Stimulated activated CD4-positive, alpha-beta T cell treated with anti-CD3 and anti-CD28 coated beads, TNF-alpha, amount 100 ng/mL, for 1 hour (primary cell): ENCODE data around the gene CDKN2B-AS1.

Source experiments
- DNase-seq, 3 donors: peaks; one replicate each; pipeline ENCODE4 v3.0.0-alpha.2; 2020; ENCODE audit warnings: low read depth in 3 of 3, low spot score in 1 of 3

CDKN2B-AS1 gene

GRCh38 chr9:22005702-22006606 lies 11.4 kb downstream of the CDKN2B-AS1 start:
- no peak for DNase-seq

- no peak for DNase-seq
Observed at GRCh38 chr9:22008384-22008716, 13.8 kb downstream of the CDKN2B-AS1 start.

- peak in 1 of 3 donors; percentile 57 for DNase-seq
Observed at GRCh38 chr9:22008717-22009505, 14.3 kb downstream of the CDKN2B-AS1 start, which contains the start of gene CDKN2B. Gene CDKN2B (minus strand): TSS chr9:22009305. CDS start chr9:22008953, 352 bp downstream.

GRCh38 chr9:22009506-22009867 lies 14.9 kb downstream of the CDKN2B-AS1 start:
- no peak for DNase-seq

GRCh38 chr9:22010866-22011625 lies 16.5 kb downstream of the CDKN2B-AS1 start:
- DNase-seq = no peak

GRCh38 chr9:22022396-22022795 lies 27.8 kb downstream of the CDKN2B-AS1 start:
- no peak for DNase-seq

GRCh38 chr9:22026696-22027095 lies 32.1 kb downstream of the CDKN2B-AS1 start:
- DNase-seq = no peak

GRCh38 chr9:22028394-22028793 lies 33.8 kb downstream of the CDKN2B-AS1 start:
- DNase-seq = no peak

- DNase-seq = no peak
Observed at GRCh38 chr9:22029231-22029630, 34.6 kb downstream of the CDKN2B-AS1 start.

GRCh38 chr9:22030101-22030598 lies 35.6 kb downstream of the CDKN2B-AS1 start:
- no peak for DNase-seq

GRCh38 chr9:22031655-22032411 lies 37.2 kb downstream of the CDKN2B-AS1 start:
- DNase-seq = no peak

- DNase-seq = no peak
Observed at GRCh38 chr9:22033012-22033630, 38.5 kb downstream of the CDKN2B-AS1 start.

- DNase-seq = no peak
Observed at GRCh38 chr9:22035591-22036011, 41.0 kb downstream of the CDKN2B-AS1 start.

- DNase-seq = no peak
Observed at GRCh38 chr9:22036866-22037626, 42.5 kb downstream of the CDKN2B-AS1 start.

- no peak for DNase-seq
Observed at GRCh38 chr9:22037954-22038690, 43.5 kb downstream of the CDKN2B-AS1 start.

GRCh38 chr9:22039258-22039657 lies 44.7 kb downstream of the CDKN2B-AS1 start:
- no peak for DNase-seq

GRCh38 chr9:22040760-22041159 lies 46.2 kb downstream of the CDKN2B-AS1 start:
- DNase-seq = no peak

GRCh38 chr9:22041344-22041743 lies 46.8 kb downstream of the CDKN2B-AS1 start:
- DNase-seq = no peak

- DNase-seq = no peak
Observed at GRCh38 chr9:22041775-22042174, 47.2 kb downstream of the CDKN2B-AS1 start.
